T-cell (primary cell): ENCODE results near the gene BCKDHA. TPM values are rescaled to one million over a fixed set of nuclear protein-coding genes. Genes with fewer than 3 reads are reported as not detected.

Experiments
- ATAC-seq, 4 experiments: fragments of 200-7000 bp in 3 of 4; fragments of 150-1000 bp in 1 of 4; cut with Tn5 transposase; replicated peaks in 1 of 4; 1 replicate in 3 of 4; 2 replicates in 1 of 4; pipeline ENCODE4 v1.10.0; 2021; ENCODE audit warnings: moderate library complexity in 3 of 4, mild to moderate bottlenecking in 2 of 4, moderate number of reproducible peaks in 1 of 4
- CTCF ChIA-PET, 2 donors: fragments of 300-600 bp; sonication (Branson Sonifier 250); formaldehyde crosslinking; loops; one replicate each; lab custom pipeline; 2022; ENCODE audit warnings: antibody characterized with exemption in 2 of 2; lab: Charles Lee
- POLR2A ChIA-PET, 2 donors: fragments of 300-600 bp; sonication (Branson Sonifier 250); formaldehyde crosslinking; loops; one replicate each; lab custom pipeline; 2022; ENCODE audit warnings: antibody characterized with exemption in 2 of 2; lab: Charles Lee
- DNase-seq, 35 experiments: peaks; one replicate each; pipeline versions ENCODE4 v3.0.0 to v3.0.0-alpha.2; 2013 to 2023
- H3K27ac ChIP-seq: one replicate; pipeline ENCODE4 v1.5.1; 2013; ENCODE audit warnings: low read length
- H3K27me3 ChIP-seq, 2 experiments: replicated peaks in 1 of 2; 1 replicate in 1 of 2; 2 replicates in 1 of 2; pipeline versions ENCODE4 v1.6.1 to v1.7.0; 2013; ENCODE audit warnings: low read length in 1 of 2, mixed read lengths in 1 of 2; ENCODE audit not compliant: control insufficient read depth in 2 of 2, insufficient read depth in 2 of 2; ENCODE audit errors: extremely low read depth in 1 of 2
- H3K36me3 ChIP-seq, 2 donors: 1 replicate in 1 of 2; 2 replicates in 1 of 2; pipeline versions ENCODE4 v1.6.1 to v1.7.0; 2013; ENCODE audit warnings: low read length in 1 of 2; ENCODE audit not compliant: control insufficient read depth in 2 of 2, insufficient read depth in 1 of 2; ENCODE audit errors: extremely low read depth in 1 of 2
- H3K4me1 ChIP-seq, 2 experiments: 1 replicate in 1 of 2; 2 replicates in 1 of 2; pipeline versions ENCODE4 v1.6.1 to v1.7.0; 2013; ENCODE audit warnings: low read length in 2 of 2, mixed read lengths in 1 of 2; ENCODE audit not compliant: insufficient read depth in 2 of 2, control insufficient read depth in 1 of 2; ENCODE audit errors: extremely low read depth in 1 of 2
- H3K4me3 ChIP-seq, 2 donors: 1 replicate in 1 of 2; 2 replicates in 1 of 2; pipeline versions ENCODE4 v1.5.1 to v1.7.0; 2013; ENCODE audit warnings: mild to moderate bottlenecking in 2 of 2, low read length in 1 of 2, moderate library complexity in 1 of 2; ENCODE audit not compliant: control insufficient read depth in 1 of 2; ENCODE audit errors: extremely low read depth in 1 of 2
- H3K9me3 ChIP-seq: 2 replicates; pipeline ENCODE4 v1.7.0; 2013
- H3K27ac Mint-ChIP-seq, 2 donors: one replicate each; pipeline ENCODE4 v1.8.0; 2020 to 2021; ENCODE audit warnings: mild to moderate bottlenecking in 2 of 2, mixed read lengths in 2 of 2
- H3K27me3 Mint-ChIP-seq, 2 donors: one replicate each; pipeline ENCODE4 v1.8.0; 2021 to 2022; ENCODE audit warnings: mixed read lengths in 2 of 2
- H3K36me3 Mint-ChIP-seq: one replicate; pipeline ENCODE4 v1.8.0; 2021; ENCODE audit warnings: mixed read lengths
- H3K4me1 Mint-ChIP-seq, 3 donors: one replicate each; pipeline ENCODE4 v1.8.0; 2020 to 2022; ENCODE audit warnings: mixed read lengths in 3 of 3, mild to moderate bottlenecking in 1 of 3
- H3K4me3 Mint-ChIP-seq, 3 donors: one replicate each; pipeline ENCODE4 v1.8.0; 2020 to 2022; ENCODE audit warnings: mild to moderate bottlenecking in 3 of 3, mixed read lengths in 3 of 3, moderate library complexity in 3 of 3
- H3K9me3 Mint-ChIP-seq, 3 donors: one replicate each; pipeline ENCODE4 v1.8.0; 2020 to 2022; ENCODE audit warnings: mixed read lengths in 3 of 3
- WGBS: methylation state at CpG from one replicate; pipeline ENCODE4 v1.1.5; 2013; ENCODE audit warnings: missing lambda C conversion rate; ENCODE audit not compliant: insufficient coverage; 5-methylcytosine and 5-hydroxymethylcytosine counted together
- total RNA-seq, 35 experiments: library from RNA in 6 of 35; stranded (reverse) in 6 of 35; fragments of 120-200 nt in 1 of 35; gene quantifications; one replicate each; pipeline versions ENCODE4 v1.2.1 to v1.2.4 and lab custom pipeline; 2013 to 2026

BCKDHA gene
- total RNA-seq, 5 donors from 2014 or later (not counting 1 experiment from before 2014, with no cell fraction given) = 13.0 to 28.6 (median 27.0) TPM

DNA sequence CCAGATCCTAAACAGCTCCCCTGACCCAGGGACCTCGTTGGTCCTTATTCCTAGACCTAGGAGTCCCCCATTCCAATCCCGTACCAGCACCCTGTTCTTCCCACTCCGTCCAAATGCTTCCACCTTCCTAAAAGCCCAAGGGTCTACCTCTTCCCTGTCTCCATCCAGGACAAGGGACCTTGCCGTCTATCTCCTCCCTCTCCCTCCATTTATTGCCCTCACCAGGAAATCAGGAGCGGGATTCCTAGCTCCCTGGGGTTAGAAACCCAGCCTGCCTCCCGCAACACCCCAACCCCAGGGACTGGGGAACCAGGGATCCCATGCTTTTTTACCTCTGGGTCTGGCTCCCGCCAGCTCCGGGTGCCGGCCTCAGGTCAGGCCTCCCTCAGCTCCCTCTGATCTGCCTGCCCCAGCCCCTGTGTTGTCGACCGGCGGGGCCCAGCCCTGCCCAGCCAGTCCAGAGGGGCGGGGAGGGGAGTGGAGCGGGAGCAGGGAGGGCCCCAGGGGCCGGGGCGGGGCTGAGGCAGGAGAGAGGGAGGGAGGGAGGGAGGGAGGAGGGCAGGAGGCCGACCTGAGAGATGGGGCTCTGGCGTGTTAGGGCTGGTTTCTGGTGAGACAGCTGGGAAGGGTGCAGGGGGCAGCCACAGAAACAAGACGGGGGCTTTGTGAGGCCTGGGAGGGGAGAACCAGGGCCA is 29.5 kb downstream of the BCKDHA start, which contains the start of gene B3GNT8:
B3GNT8 (minus strand) TSS at position 423 of the 695 bp plus-strand sequence. CDS start 596 bp downstream, outside the sequence.
- peak; percentile 60 to 68 (median 64) for ATAC-seq
- Mint-ChIP-seq H3K4me3 (peak within 1 kb of the TSS; percentile 78 to 96 (median 84)), H3K36me3 (peaks cover 16% of the 10 kb centered on the region), H3K27ac (peak within 1 kb of the TSS; percentile 95 to 96), H3K4me1 (peaks cover 23 to 35% (median 33%) of the 10 kb centered on the region in 3 donors), H3K9me3 (no peaks in the 10 kb centered on the region), H3K27me3 (no peaks in the 10 kb centered on the region)
- peak in 23 of 35 experiments; percentile 12 to 54 (median 29) for DNase-seq
- Histone ChIP-seq H3K9me3 (no peaks in the 10 kb centered on the region), H3K4me3 (peak within 1 kb of the TSS; percentile 36 to 46), H3K27ac (peak within 1 kb of the TSS; percentile 35), H3K4me1 (peaks cover 6 to 42% of the 10 kb centered on the region in 2 experiments), H3K27me3 (no peaks in the 10 kb centered on the region), H3K36me3 (peaks cover 22 to 39% of the 10 kb centered on the region in 2 donors)
- POLR2A ChIA-PET = no interaction called here
- CTCF ChIA-PET = interaction anchor here in 1 of 2 donors (0.7 to 2.4 kb wide), 3 partner anchors 13 to 135 kb away, joined by 3 to 7 read pairs (median 7); partner anchors contain the start of gene DMAC2
- 42% methylated on average over 7 of the region's 19 CpGs for WGBS

GRCh38 chr19:41427647-41428480 is 30.2 kb downstream of the BCKDHA start:
- Mint-ChIP-seq H3K9me3 (no peaks in the 10 kb centered on the region), H3K4me3 (peak overlapping the region; percentile 78 to 96 (median 84)), H3K27ac (peak overlapping the region; percentile 95 to 96), H3K27me3 (no peaks in the 10 kb centered on the region), H3K36me3 (peaks cover 17% of the 10 kb centered on the region), H3K4me1 (peaks cover 23 to 35% (median 33%) of the 10 kb centered on the region in 3 donors)
- no peaks in the 10 kb centered on the region for H3K9me3 ChIP-seq
- peaks cover 17 to 38% of the 10 kb centered on the region in 2 donors for H3K36me3 ChIP-seq
- peaks cover 6 to 42% of the 10 kb centered on the region in 2 experiments for H3K4me1 ChIP-seq
- CTCF ChIA-PET = interaction anchor here in 1 of 2 donors (0.6 to 2.4 kb wide), 5 partner anchors 12 to 134 kb away, joined by 3 to 7 read pairs (median 3); partner anchors contain the start of genes B9D2 and DMAC2
- ATAC-seq = peak; percentile 53 to 70 (median 68)
- WGBS = 17% methylated on average over 16 of the region's 23 CpGs
- DNase-seq = peak in 31 of 35 experiments; percentile 5 to 73 (median 38)
- peak overlapping the region; percentile 35 for H3K27ac ChIP-seq
- peak overlapping the region; percentile 36 to 46 for H3K4me3 ChIP-seq
- POLR2A ChIA-PET = no interaction called here
- no peaks in the 10 kb centered on the region for H3K27me3 ChIP-seq

DNA sequence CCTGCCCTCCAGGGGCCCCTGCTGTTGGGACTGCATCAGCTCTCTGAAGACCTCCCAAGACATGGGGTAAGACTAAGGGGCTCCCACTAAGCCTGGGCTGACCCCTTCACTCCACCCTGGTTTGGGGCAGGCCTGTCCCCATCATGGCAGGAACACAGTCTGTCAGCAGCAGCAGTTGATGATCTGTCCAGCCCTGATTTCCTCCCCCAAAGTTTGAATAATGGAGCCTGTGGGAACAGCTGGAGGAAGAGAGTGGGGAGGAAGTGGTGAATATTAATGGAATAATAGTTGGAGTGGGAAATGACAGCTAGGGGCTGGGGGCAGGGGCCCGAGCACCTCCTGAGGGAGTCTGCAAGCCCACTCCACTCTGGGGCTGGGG is 30.9 kb downstream of the BCKDHA start:
- ATAC-seq (no peak), DNase-seq (no peak)
- H3K4me1 ChIP-seq = peaks cover 6 to 42% of the 10 kb centered on the region in 2 experiments
- peaks cover 20 to 40% of the 10 kb centered on the region in 2 donors for H3K36me3 ChIP-seq
- peaks cover 23 to 35% (median 33%) of the 10 kb centered on the region in 3 donors for H3K4me1 Mint-ChIP-seq
- no peaks in the 10 kb centered on the region for H3K9me3 Mint-ChIP-seq
- ChIA-PET CTCF (interaction anchor here in 1 of 2 donors (0.8 to 2.4 kb wide), 2 partner anchors 11 to 64 kb away, joined by 3 to 7 read pairs; partner anchors contain the start of genes B9D2 and DMAC2), POLR2A (interaction anchor here in 1 of 2 donors (0.6 kb wide), 1 partner anchor 10 kb away, joined by 3 read pairs; no protein-coding TSS in a partner anchor)
- WGBS = no CpG with 5 or more reads among the region's 1 CpG
- peaks cover 18% of the 10 kb centered on the region for H3K36me3 Mint-ChIP-seq
- H3K27me3 ChIP-seq = no peaks in the 10 kb centered on the region
- H3K27me3 Mint-ChIP-seq = no peaks in the 10 kb centered on the region
- peak overlapping the region; percentile 9 to 96 (median 84) for H3K4me3 Mint-ChIP-seq
- H3K27ac Mint-ChIP-seq = peak overlapping the region; percentile 80 to 84
- H3K9me3 ChIP-seq = no peaks in the 10 kb centered on the region
- peak overlapping the region in 1 of 2 donors; percentile 36 for H3K4me3 ChIP-seq
- H3K27ac ChIP-seq = peak overlapping the region; percentile 35

DNA sequence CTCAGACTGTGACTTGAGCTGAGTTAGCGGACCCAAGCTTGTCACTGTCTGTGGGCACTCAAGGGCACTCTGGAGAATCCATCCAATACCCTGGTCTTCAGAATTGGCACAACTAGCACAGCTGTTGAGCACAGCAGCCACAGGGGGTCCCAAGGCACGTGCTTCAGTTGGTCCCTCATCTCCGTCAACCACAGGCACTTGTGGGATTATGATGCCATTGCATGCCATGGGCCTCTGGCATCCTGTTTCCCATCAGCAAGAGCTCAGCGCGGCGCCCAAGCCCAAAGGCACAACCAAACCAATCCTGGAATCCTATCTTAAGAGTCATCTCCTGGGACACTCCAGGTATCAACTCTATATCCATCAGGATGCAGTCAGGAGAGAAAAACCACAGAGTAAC is 33.3 kb downstream of the BCKDHA start:
- Histone ChIP-seq H3K4me1 (peaks cover 6 to 33% of the 10 kb centered on the region in 2 experiments), H3K9me3 (no peaks in the 10 kb centered on the region), H3K36me3 (peaks cover 12 to 29% of the 10 kb centered on the region in 2 donors), H3K4me3 (no peak overlapping the region), H3K27ac (no peak overlapping the region), H3K27me3 (no peaks in the 10 kb centered on the region)
- ChIA-PET POLR2A (interaction anchor here in 1 of 2 donors (0.5 to 0.7 kb wide), 2 partner anchors 10 to 144 kb away, joined by 4 to 8 read pairs; no protein-coding TSS in a partner anchor), CTCF (no interaction called here)
- Mint-ChIP-seq H3K4me1 (peaks cover 23 to 29% (median 26%) of the 10 kb centered on the region in 3 donors), H3K36me3 (peaks cover 22% of the 10 kb centered on the region), H3K9me3 (no peaks in the 10 kb centered on the region), H3K4me3 (no peak overlapping the region), H3K27me3 (no peaks in the 10 kb centered on the region), H3K27ac (peak overlapping the region; percentile 22 to 56)
- DNase-seq = no peak
- 86% methylated on average over 6 of the region's 6 CpGs for WGBS
- ATAC-seq = no peak

- ATAC-seq (no peak), DNase-seq (no peak)
- Mint-ChIP-seq H3K9me3 (no peaks in the 10 kb centered on the region), H3K27ac (peak overlapping the region in 1 of 2 donors; percentile 66), H3K4me1 (peaks cover 21 to 32% (median 28%) of the 10 kb centered on the region in 3 donors), H3K4me3 (no peak overlapping the region), H3K36me3 (peaks cover 25% of the 10 kb centered on the region), H3K27me3 (no peaks in the 10 kb centered on the region)
- no peaks in the 10 kb centered on the region for H3K27me3 ChIP-seq
- peaks cover 6 to 30% of the 10 kb centered on the region in 2 experiments for H3K4me1 ChIP-seq
- 77% methylated on average over 18 of the region's 23 CpGs for WGBS
- H3K27ac ChIP-seq = no peak overlapping the region
- POLR2A ChIA-PET = interaction anchor here in 1 of 2 donors (0.5 kb wide), 1 partner anchor 145 kb away, joined by 8 read pairs; no protein-coding TSS in a partner anchor
- H3K36me3 ChIP-seq = peaks cover 16 to 29% of the 10 kb centered on the region in 2 donors
- CTCF ChIA-PET = no interaction called here
- H3K4me3 ChIP-seq = no peak overlapping the region
- H3K9me3 ChIP-seq = no peaks in the 10 kb centered on the region
Observed at GRCh38 chr19:41431426-41432386, 34.1 kb downstream of the BCKDHA start.
